HepG2 (cell line): ENCODE data around the gene TNRC18. TPM values are rescaled to one million over a fixed set of nuclear protein-coding genes. Genes with fewer than 3 reads are reported as not detected.

ENCODE experiments used
- CHD4 ChIP-seq: fragments of 200-600 bp; sonication (generic); IDR thresholded peaks from 2 replicates; pipeline ENCODE4 v1.7.0; 2017; ENCODE audit warnings: mild to moderate bottlenecking, low read length, borderline replicate concordance
- GABPA ChIP-seq, 2 experiments: IDR thresholded peaks; 2 replicates each; pipeline ENCODE4 v1.6.1; 2011 to 2016; ENCODE audit warnings: low read depth in 2 of 2, low read length in 1 of 2, missing biosample characterization in 1 of 2, missing genetic modification characterization in 1 of 2
- GLMP ChIP-seq: sonication (generic); formaldehyde crosslinking; IDR thresholded peaks from 2 replicates; pipeline ENCODE4 v1.9.0; 2021; ENCODE audit warnings: missing genetic modification reagents, mild to moderate bottlenecking, borderline replicate concordance
- HNF1A ChIP-seq, 2 experiments: sonication (generic) in 1 of 2; formaldehyde crosslinking in 1 of 2; IDR thresholded peaks; 2 replicates each; pipeline versions ENCODE4 v1.4.0 to v1.6.1; 2016 to 2020; ENCODE audit warnings: borderline replicate concordance in 1 of 2, low read depth in 1 of 2, mild to moderate bottlenecking in 1 of 2, missing genetic modification reagents in 1 of 2
- KDM3A ChIP-seq: IDR thresholded peaks from 2 replicates; pipeline ENCODE4 v1.6.1; 2018; ENCODE audit warnings: low read depth, missing compliant biosample characterization
- RCOR2 ChIP-seq: IDR thresholded peaks from 2 replicates; pipeline ENCODE4 v1.6.1; 2016; ENCODE audit warnings: missing biosample characterization, missing genetic modification reagents
- SIN3B ChIP-seq: fragments of 150-350 bp; IDR thresholded peaks from 2 replicates; pipeline ENCODE4 v1.6.1; 2014; ENCODE audit warnings: low read length
- TCF12 ChIP-seq, 2 experiments: fragments of 450-650 bp in 1 of 2; sonication (generic) in 1 of 2; formaldehyde crosslinking in 1 of 2; IDR thresholded peaks; 2 replicates each; pipeline versions ENCODE4 v1.6.1 to v1.8.0; 2017 to 2022; ENCODE audit warnings: antibody characterized with exemption in 1 of 2, mild to moderate bottlenecking in 1 of 2, missing genetic modification reagents in 1 of 2, moderate library complexity in 1 of 2
- TFAP4 ChIP-seq: sonication (generic); IDR thresholded peaks from 2 replicates; pipeline ENCODE4 v1.6.1; 2016; ENCODE audit warnings: low read depth, borderline replicate concordance
- ZBTB14 ChIP-seq: sonication (generic); formaldehyde crosslinking; IDR thresholded peaks from 2 replicates; pipeline ENCODE4 v1.4.0; 2020; ENCODE audit warnings: missing genetic modification reagents
- ZBTB25 ChIP-seq: IDR thresholded peaks from 2 replicates; pipeline ENCODE4 v1.6.1; 2018; ENCODE audit warnings: missing genetic modification reagents
- ZMAT3 ChIP-seq: sonication (generic); formaldehyde crosslinking; conservative IDR thresholded peaks from 2 replicates; pipeline ENCODE4 v1.7.0; 2021; ENCODE audit warnings: missing genetic modification reagents
- ZNF331 ChIP-seq: sonication (generic); formaldehyde crosslinking; IDR thresholded peaks from 2 replicates; pipeline ENCODE4 v1.4.0; 2020; ENCODE audit warnings: missing genetic modification reagents
- ZNF530 ChIP-seq: sonication (generic); formaldehyde crosslinking; IDR thresholded peaks from 2 replicates; pipeline ENCODE4 v1.5.0; 2020; ENCODE audit warnings: low read depth, mild to moderate bottlenecking, missing genetic modification reagents
- ZNF563 ChIP-seq: sonication (generic); formaldehyde crosslinking; IDR thresholded peaks from 2 replicates; pipeline ENCODE4 v1.8.0; 2022; ENCODE audit warnings: mild to moderate bottlenecking, moderate library complexity, missing genetic modification reagents
- ZNF7 ChIP-seq: IDR thresholded peaks from 2 replicates; pipeline ENCODE4 v1.6.1; 2016; ENCODE audit warnings: missing biosample characterization, missing genetic modification reagents
- polyA plus RNA-seq, 8 experiments: library from polyadenylated mRNA; depleted of rRNA in 3 of 8; stranded (reverse) in 7 of 8; unstranded in 1 of 8; fragments of >200 nt; fragmentation: Illumina TruSeq in 4 of 8; extraction: Trizol in 4 of 8; gene quantifications; 2 replicates each; pipeline versions ENCODE4 v1.2.1 to v1.2.3, GENCODE V29; 2011 to 2016; ENCODE audit warnings: low read depth in 4 of 8, missing spikeins in 1 of 8, mixed read lengths in 1 of 8; ENCODE audit not compliant: insufficient read depth in 1 of 8
- total RNA-seq, 5 experiments: library from RNA; depleted of rRNA; stranded (reverse); fragments of >200 nt; fragmentation: Illumina TruSeq; extraction: Trizol; gene quantifications; 2 replicates each; pipeline ENCODE4 v1.2.3, GENCODE V29; 2016; ENCODE audit warnings: low read depth in 1 of 5
- TF ChIP-seq, protein P1 (sequence below): sonication (generic); formaldehyde crosslinking; IDR thresholded peaks from 2 replicates; pipeline ENCODE4 v1.9.0; 2021; ENCODE audit warnings: missing genetic modification reagents, borderline replicate concordance

Gene TNRC18
- total and polyA plus RNA-seq, 2 of the 13 experiments (the other 11 are each of a cell fraction or from before 2014, with no cell fraction given): 11.7 to 17.4 TPM

DNA sequence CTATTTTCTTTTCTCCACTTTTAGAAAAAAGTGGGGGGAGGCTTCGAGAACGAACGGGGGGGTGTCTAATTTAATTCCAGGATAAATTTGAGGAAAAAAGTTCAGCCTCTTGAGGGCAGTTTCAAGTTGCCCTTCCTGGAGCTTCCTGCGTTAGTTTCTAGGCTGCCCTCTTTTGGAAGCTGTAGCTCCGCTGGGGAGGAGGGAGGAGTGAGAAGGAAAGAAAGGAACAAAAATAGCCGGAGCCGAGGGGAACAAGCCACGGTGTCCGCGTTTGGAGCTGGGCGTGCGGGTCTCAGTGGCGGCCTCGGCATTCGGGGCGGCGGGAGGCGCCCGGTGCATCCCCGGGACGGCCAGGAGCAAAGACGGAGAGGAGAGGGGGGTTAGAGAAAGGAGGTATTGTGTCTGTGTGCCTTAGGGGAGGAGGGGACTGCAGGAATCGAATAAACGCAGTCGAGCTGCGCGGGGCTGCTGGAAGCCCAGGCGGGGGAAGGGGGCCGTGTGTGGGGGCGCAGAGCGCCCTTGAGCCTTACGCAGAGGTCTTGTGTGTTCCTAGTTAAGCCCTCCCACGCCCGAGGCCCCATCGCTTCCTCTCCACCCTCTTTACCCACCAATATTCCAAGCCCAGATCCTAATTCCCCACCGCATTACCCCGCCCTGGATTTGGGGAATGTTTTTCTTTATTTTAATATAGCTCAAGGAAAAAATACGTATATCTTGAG is 2.0 kb upstream of the TNRC18 start (continued):
- TF ChIP-seq SIN3B (no peak), RCOR2 (CRISPR knock-in tag) (no peak), TCF12 (IDR thresholded peaks at IDR 0.05) (no peak), TCF12 (CRISPR knock-in tag; IDR thresholded peaks at IDR 0.05) (no peak), TFAP4 (no peak), ZNF563 (CRISPR knock-in tag) (no peak), ZNF7 (CRISPR knock-in tag) (no peak), CHD4 (no peak), ZBTB14 (no peak), ZNF530 (CRISPR knock-in tag) (no peak), ZNF331 (CRISPR knock-in tag) (no peak), HNF1A (IDR thresholded peaks at IDR 0.05; ENCODE audit: low read depth) (peak; percentile 2; the same call in 1 of the 2 replicates), HNF1A (CRISPR knock-in tag; IDR thresholded peaks at IDR 0.05; ENCODE audit: borderline replicate concordance) (peak; percentile 44; the same call in 1 of the 2 replicates), ZBTB25 (CRISPR knock-in tag) (no peak), GABPA (IDR thresholded peaks at IDR 0.05; ENCODE audit: low read depth, low read length) (no peak), GABPA (CRISPR knock-in tag; IDR thresholded peaks at IDR 0.05; ENCODE audit: low read depth) (peak; percentile 41), GLMP (CRISPR knock-in tag) (no peak), KDM3A (CRISPR knock-in tag) (no peak), ZMAT3 (CRISPR knock-in tag) (no peak)
- TF ChIP-seq, protein P1, sequence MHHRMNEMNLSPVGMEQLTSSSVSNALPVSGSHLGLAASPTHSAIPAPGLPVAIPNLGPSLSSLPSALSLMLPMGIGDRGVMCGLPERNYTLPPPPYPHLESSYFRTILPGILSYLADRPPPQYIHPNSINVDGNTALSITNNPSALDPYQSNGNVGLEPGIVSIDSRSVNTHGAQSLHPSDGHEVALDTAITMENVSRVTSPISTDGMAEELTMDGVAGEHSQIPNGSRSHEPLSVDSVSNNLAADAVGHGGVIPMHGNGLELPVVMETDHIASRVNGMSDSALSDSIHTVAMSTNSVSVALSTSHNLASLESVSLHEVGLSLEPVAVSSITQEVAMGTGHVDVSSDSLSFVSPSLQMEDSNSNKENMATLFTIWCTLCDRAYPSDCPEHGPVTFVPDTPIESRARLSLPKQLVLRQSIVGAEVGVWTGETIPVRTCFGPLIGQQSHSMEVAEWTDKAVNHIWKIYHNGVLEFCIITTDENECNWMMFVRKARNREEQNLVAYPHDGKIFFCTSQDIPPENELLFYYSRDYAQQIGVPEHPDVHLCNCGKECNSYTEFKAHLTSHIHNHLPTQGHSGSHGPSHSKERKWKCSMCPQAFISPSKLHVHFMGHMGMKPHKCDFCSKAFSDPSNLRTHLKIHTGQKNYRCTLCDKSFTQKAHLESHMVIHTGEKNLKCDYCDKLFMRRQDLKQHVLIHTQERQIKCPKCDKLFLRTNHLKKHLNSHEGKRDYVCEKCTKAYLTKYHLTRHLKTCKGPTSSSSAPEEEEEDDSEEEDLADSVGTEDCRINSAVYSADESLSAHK (CRISPR knock-in tag): peak; percentile 100
